Progenitor cell of endocrine pancreas (in vitro differentiated cells): ENCODE measurements around the gene SREBF2. TPM values are rescaled to one million over a fixed set of nuclear protein-coding genes. Genes with fewer than 3 reads are reported as not detected.

Source experiments
- DNase-seq: peaks from one replicate; pipeline ENCODE4 v3.0.0; 2021; ENCODE audit warnings: low spot score; ENCODE audit not compliant: unreplicated experiment
- H3K27ac Mint-ChIP-seq: 2 replicates; pipeline ENCODE4 v1.8.0; 2021; ENCODE audit warnings: mild to moderate bottlenecking, moderate library complexity, mixed read lengths
- H3K27me3 Mint-ChIP-seq: 2 replicates; pipeline ENCODE4 v1.8.0; 2021; ENCODE audit warnings: mixed read lengths
- H3K36me3 Mint-ChIP-seq: 2 replicates; pipeline ENCODE4 v1.8.0; 2022; ENCODE audit warnings: mixed read lengths; ENCODE audit not compliant: insufficient read depth
- H3K4me1 Mint-ChIP-seq: 2 replicates; pipeline ENCODE4 v1.8.0; 2021; ENCODE audit warnings: low read depth, mixed read lengths
- H3K4me3 Mint-ChIP-seq: 2 replicates; pipeline ENCODE4 v1.8.0; 2021; ENCODE audit warnings: low read depth, mild to moderate bottlenecking, moderate library complexity, mixed read lengths
- H3K9me3 Mint-ChIP-seq: 2 replicates; pipeline ENCODE4 v1.8.0; 2021; ENCODE audit warnings: low read depth, mixed read lengths
- CTCF ChIP-seq: fragments of 200-600 bp; sonication (generic); IDR thresholded peaks from one replicate; pipeline ENCODE4 v1.5.0; 2021; ENCODE audit warnings: antibody characterized with exemption, mild to moderate bottlenecking; ENCODE audit not compliant: unreplicated experiment
- total RNA-seq: library from RNA; stranded (reverse); gene quantifications from 2 replicates; pipeline ENCODE4 v1.2.1, GENCODE V29; 2021

The SREBF2 gene
- total RNA-seq, 1 donor from 2014 or later: 156 TPM

- DNase-seq: no peak
Measured at GRCh38 chr22:41875531-41876270, 42.8 kb downstream of the SREBF2 start.

GRCh38 chr22:41876275-41876674, 43.4 kb downstream of the SREBF2 start:
- Mint-ChIP-seq H3K27ac (no peak overlapping the region), H3K4me3 (no peak overlapping the region), H3K9me3 (no peaks in the 10 kb centered on the region), H3K4me1 (no peaks in the 10 kb centered on the region), H3K27me3 (no peaks in the 10 kb centered on the region), H3K36me3 (peaks cover 14% of the 10 kb centered on the region)
- DNase-seq: no peak
- no peak for TF ChIP-seq CTCF

More at GRCh38 chr22:41875531-41876270, 42.8 kb downstream of the SREBF2 start:
- Mint-ChIP-seq H3K36me3 (peaks cover 14% of the 10 kb centered on the region), H3K9me3 (no peaks in the 10 kb centered on the region), H3K27ac (no peak overlapping the region), H3K27me3 (no peaks in the 10 kb centered on the region), H3K4me1 (no peaks in the 10 kb centered on the region), H3K4me3 (no peak overlapping the region)
- no peak for TF ChIP-seq CTCF

GRCh38 chr22:41876675-41877074, 43.8 kb downstream of the SREBF2 start:
- peaks cover 17% of the 10 kb centered on the region for H3K36me3 Mint-ChIP-seq
- H3K9me3 Mint-ChIP-seq: no peaks in the 10 kb centered on the region

GRCh38 chr22:41880653-41881052, 47.7 kb downstream of the SREBF2 start:
- no peaks in the 10 kb centered on the region for H3K4me1 Mint-ChIP-seq
- H3K36me3 Mint-ChIP-seq: peaks cover 22% of the 10 kb centered on the region
- no peak overlapping the region for H3K4me3 Mint-ChIP-seq
- no peak overlapping the region for H3K27ac Mint-ChIP-seq
- H3K9me3 Mint-ChIP-seq: no peaks in the 10 kb centered on the region
- DNase-seq: no peak
- no peak for TF ChIP-seq CTCF
- no peaks in the 10 kb centered on the region for H3K27me3 Mint-ChIP-seq

More at GRCh38 chr22:41876675-41877074, 43.8 kb downstream of the SREBF2 start:
- no peaks in the 10 kb centered on the region for H3K27me3 Mint-ChIP-seq
- peak overlapping the region; percentile 41 for H3K27ac Mint-ChIP-seq
- H3K4me3 Mint-ChIP-seq: no peak overlapping the region
- no peak for TF ChIP-seq CTCF
- no peak for DNase-seq
- no peaks in the 10 kb centered on the region for H3K4me1 Mint-ChIP-seq

- no peak for TF ChIP-seq CTCF
- Mint-ChIP-seq H3K4me1 (no peaks in the 10 kb centered on the region), H3K4me3 (no peak overlapping the region), H3K27ac (no peak overlapping the region), H3K9me3 (no peaks in the 10 kb centered on the region), H3K36me3 (peaks cover 34% of the 10 kb centered on the region), H3K27me3 (no peaks in the 10 kb centered on the region)
- no peak for DNase-seq
Measured at GRCh38 chr22:41883400-41883799, 50.5 kb downstream of the SREBF2 start.
